SHP77 (cell line): ENCODE data around the gene PPIL4.

Experiments used
- DNase-seq, 2 experiments: peaks; one replicate each; lab custom pipeline; 2025; lab: John Stamatoyannopoulos, UW

The PPIL4 gene

DNA sequence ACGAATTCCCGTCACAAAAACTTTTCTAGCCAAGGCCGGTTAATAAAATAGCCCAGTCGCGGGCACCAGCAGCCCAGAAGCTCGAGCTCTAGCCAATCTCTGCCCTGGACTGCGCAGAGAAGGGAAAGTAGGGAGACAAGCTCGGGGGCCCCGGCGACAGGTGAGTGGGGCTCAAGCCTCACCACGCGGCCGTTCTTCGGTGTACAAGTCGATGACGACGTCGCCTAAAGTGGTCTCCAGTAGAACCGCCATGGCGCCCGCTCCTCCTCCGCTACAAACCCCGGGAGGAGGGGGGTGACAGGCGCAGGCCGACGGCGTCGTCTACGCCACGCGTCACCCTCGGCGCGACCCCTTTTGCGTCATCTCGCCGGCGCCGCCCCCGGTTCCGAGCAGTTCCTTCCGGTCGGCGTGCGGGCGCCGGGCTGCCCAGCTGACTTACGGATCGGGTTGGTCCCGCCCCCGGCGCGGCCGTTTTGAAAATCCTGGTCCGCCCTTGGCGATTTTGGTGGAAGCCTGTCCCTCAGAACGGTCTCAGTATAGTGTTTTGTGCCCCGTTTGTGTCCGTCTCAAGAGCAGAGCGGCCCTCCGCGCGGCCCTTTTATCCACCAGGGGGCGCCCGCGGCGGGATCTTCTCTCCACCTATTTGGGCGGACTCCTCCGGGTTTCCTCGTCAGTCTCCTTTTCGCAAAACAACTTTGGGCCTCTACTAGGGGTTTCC lies at the start of gene PPIL4:
Gene PPIL4, minus strand, starts transcription at position 290 of the 718 bp plus-strand sequence. Its CDS starts 38 bp downstream, at position 252.
- peak; percentile 80 to 90 for DNase-seq

DNA sequence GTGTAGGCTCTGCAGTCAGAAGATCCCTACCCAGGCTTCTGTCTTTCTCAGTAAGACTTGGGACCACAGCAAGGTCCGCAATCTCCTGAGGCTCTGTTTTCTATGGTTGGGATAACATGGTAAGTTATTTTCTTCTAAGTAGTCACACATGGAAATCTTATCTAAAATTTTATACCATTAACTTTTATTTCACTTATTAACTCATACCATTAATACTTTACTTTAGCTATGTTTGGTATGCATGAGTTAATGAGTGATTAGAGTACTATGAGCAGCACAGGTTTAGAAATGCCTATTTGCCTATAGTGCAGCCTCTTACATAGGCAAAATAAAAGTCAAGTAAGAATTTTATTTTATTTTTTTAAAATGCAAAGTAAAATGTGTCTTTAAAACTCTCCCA lies 47.6 kb upstream of the PPIL4 start:
- no peak for DNase-seq

DNA sequence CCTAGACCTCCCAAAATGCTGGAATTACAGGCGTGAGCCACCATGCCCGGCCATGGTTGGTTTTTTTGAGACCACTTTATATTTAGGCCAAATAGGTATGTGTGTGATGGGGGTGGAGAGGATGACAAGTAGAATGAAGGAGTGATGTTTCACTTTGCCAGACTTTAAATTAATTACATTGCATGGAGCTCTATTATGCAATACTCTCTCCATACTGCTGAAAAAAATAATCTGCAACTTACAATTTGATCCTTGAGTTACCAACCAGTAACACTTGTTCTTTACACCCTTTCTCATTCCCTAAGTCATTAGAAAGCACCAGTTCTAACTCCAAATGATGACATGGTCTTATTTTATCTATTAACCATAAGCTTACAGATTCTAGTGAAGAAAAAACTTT lies 47.1 kb upstream of the PPIL4 start:
- DNase-seq, result no peak

DNA sequence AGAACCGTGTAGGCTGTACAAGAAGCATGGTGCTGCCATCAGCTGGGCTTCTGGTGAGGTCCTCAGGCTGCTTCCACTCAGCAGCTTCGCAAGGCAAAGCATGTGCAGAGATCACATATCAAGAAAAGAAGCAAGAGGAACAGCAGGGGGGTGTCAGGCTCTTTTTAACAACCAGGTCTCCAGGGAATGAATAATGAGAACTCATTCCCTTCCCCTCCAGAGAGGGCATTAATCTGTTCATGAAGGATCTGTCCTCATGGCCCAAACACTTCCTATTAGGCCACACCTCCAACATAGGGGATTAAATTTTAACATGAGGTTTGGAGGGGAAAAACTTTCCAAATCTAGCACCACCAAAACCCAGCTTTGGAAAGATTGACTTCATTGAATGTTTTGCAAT lies 40.3 kb upstream of the PPIL4 start:
- DNase-seq, result no peak

- no peak for DNase-seq
Observed at GRCh38 chr6:149581349-149581748, 35.5 kb upstream of the PPIL4 start.

GRCh38 chr6:149580880-149581279 lies 35.0 kb upstream of the PPIL4 start:
- no peak for DNase-seq

GRCh38 chr6:149567945-149568585 lies 22.2 kb upstream of the PPIL4 start:
- no peak for DNase-seq

DNA sequence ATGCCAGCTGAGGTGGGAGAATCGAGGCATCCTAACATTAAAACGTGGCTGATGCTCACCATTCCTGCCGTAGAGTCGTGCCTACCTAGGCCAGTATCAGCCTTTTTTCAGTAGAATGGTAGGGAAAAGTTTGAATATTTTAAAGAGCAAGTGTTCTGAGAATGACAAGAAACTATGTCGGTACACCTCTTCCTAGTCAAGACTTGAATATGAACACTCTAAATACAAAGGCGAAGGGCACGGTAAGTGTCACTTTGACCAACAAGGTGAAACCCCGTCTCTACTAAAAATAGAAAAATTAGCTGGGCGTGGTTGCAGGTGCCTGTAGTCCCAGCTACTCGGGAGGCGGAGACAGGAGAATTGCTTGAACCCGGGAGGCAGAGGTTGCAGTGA lies 21.3 kb upstream of the PPIL4 start:
- DNase-seq, result no peak

- DNase-seq, result peak; percentile 37 to 50
Observed at GRCh38 chr6:149566410-149567193, 20.8 kb upstream of the PPIL4 start.

- DNase-seq, result peak; percentile 80 to 89
Observed at GRCh38 chr6:149565527-149566409, 19.9 kb upstream of the PPIL4 start, which contains the start of gene GINM1. GINM1 (plus strand) TSS chr6:149566375; CDS start chr6:149566415, 40 bp downstream.

DNA sequence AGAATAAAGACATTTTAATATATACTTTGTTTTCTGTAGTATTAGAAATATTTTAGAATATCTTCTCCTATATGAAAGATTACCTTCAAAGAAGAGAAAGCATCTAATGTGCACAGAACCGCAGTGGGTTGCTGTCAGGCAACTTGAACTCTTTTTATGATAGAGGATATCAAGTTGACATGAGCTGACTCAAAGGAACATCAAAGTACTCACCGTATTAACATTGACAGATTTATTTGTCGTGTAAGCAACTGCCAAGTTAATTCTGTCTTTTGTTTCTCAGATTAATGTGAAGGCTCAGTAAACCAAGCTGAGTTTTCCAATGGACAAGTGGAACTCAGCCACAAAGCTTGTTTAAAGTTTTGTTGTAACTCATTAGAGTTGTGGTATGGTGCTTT lies 18.1 kb upstream of the PPIL4 start:
- DNase-seq, result no peak

- no peak for DNase-seq
Observed at GRCh38 chr6:149563203-149563927, 17.5 kb upstream of the PPIL4 start.

GRCh38 chr6:149560736-149561135 lies 14.9 kb upstream of the PPIL4 start:
- DNase-seq, result peak in 1 of 2 experiments; percentile 55

DNA sequence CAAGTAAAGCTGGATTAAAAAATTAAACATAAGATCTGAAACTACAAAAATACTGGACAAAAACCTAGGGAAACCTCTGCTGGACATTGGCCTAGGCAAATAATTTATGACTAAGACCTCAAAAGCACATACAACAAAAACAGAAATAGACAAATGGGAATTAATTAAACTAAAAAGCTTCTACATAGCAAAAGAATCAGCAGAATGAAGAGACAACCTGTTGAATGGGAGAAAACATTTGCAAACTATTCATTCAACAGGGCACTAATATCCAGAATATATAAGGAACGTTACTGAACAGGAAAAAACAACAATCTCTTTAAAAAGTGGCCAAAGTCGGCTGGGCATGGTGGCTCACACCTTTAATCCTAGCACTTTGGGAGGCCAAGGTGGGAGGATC lies 13.5 kb upstream of the PPIL4 start:
- DNase-seq, result no peak

GRCh38 chr6:149558029-149558428 lies 12.2 kb upstream of the PPIL4 start:
- DNase-seq, result no peak

DNA sequence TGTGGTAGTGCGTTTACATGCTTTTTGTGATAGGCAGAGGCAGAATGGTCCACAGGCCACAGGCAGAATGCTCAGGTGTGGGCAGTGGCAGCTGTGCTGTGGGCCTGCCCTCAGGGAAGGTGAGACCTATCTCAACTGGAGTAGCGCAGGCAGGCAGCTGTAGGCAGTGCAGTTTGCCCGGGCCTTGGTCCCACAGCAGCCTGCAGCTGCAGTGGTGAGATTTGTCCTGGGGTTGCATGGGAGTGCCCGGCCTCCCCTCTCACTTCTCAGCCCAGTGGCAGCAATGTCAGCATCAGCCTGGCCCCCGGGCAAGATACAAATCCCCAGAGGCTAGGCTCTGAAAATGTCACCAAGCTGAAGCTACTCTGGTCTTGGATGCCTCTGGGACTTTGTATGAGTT lies 6.1 kb upstream of the PPIL4 start:
- no peak for DNase-seq

GRCh38 chr6:149545258-149545753 lies 537 bp downstream of the PPIL4 start:
- DNase-seq, result peak in 1 of 2 experiments; percentile 18

GRCh38 chr6:149544646-149545257 lies 1.1 kb downstream of the PPIL4 start:
- no peak for DNase-seq

- no peak for DNase-seq
Observed at GRCh38 chr6:149541139-149541538, 4.7 kb downstream of the PPIL4 start.

DNA sequence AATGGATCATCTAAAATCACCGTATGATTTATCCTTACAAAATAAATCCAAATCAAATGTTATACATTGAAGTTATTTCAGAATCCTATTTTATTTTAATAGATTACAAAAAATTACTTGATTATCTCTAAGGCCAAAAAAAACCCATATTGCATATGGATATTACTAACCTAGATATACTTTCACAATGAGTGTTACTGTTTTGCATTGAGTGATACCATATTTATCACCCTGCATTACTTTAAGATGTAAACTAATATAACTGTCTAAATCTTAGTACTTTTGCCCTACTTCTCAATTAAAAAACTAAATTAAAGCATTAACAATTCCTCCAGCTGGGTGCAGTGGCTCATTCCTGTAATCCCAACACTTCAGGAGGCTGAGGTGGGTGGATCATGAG lies 11.1 kb downstream of the PPIL4 start:
- no peak for DNase-seq
